Measurements from ENCODE around the gene TMCO6. TPM values are rescaled to one million over a fixed set of nuclear protein-coding genes. Genes with fewer than 3 reads are reported as not detected.

The TMCO6 gene
- total RNA-seq, 2 donors from 2014 or later: 22.9 to 30.6 TPM

DNA sequence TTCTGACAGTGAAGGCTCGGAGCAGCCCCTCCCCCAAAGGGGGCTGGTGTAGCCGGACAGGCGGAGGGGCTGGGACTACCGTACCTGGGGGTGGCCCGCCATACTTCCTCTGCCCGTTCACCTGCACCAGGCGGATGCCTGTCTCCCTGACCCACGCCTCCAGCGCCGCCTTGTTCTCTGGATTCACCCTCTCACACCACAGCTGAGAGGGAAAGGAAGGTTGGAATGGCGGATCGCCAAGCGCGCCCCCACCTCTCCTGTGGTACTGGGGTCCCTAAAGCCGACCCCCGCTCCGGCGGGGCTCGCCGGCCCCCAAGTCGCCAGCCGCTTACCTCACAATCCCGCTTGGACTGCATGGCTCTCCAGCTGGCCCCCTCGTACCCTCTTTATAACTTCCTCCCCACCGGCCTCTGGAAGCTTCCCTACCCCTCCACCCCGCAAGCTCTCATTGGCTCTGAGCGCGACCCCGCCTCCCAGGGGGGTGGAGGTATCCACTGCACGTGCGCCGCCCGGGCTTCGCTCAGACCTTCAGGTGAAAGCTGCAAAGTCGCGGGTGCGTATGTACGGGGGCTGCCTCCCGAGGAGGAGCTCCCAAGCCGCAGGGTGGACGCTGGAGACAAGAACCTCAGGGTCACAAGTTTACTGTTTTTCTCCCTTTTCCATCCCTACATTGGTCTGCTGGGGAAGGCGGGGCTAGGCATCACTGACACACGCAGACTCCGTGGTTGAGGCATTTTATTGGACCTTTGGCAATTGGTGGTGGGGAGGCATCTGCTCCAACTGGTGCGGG lies 34.1 kb downstream of the TMCO6 start, which contains the start of gene DND1:
Gene DND1 (minus strand): TSS at position 390 of the 790 bp plus-strand sequence. CDS start 34 bp downstream, at position 356.
- Mint-ChIP-seq H3K36me3 (ENCODE audit: low read depth) (peaks cover 97% of the 10 kb centered on the region), H3K4me3 (no peak within 1 kb of the TSS), H3K4me1 (no peaks in the 10 kb centered on the region), H3K27me3 (no peaks in the 10 kb centered on the region), H3K27ac (no peak within 1 kb of the TSS), H3K9me3 (no peaks in the 10 kb centered on the region)
- ATAC-seq (replicated peaks): no peak

DNA sequence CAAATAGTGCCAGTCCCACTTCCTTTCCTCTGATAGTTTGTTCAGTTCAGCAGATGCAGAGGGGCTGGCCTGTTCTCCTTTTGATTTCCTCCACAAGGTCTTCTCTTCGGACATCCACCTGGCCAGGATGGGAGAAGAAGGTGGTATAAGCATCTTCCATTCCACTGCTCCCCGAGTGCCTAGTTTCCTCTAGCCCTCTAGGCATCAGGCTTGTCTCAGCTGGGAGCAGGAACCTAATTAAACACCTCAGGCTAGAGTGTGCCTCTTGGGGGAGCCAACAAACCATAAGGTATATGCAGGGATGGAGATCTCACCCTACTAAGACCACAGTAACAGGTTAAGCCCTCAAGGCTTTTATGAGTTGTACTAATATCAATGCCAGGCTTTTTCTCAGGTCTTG lies 35.0 kb downstream of the TMCO6 start:
- no peak overlapping the region for H3K27ac Mint-ChIP-seq
- H3K27me3 Mint-ChIP-seq: no peaks in the 10 kb centered on the region
- no peak overlapping the region for H3K4me3 Mint-ChIP-seq
- H3K36me3 Mint-ChIP-seq (ENCODE audit: low read depth): peaks cover 97% of the 10 kb centered on the region
- peak; percentile 40 for ATAC-seq (replicated peaks)
- no peaks in the 10 kb centered on the region for H3K4me1 Mint-ChIP-seq
- no peaks in the 10 kb centered on the region for H3K9me3 Mint-ChIP-seq

DNA sequence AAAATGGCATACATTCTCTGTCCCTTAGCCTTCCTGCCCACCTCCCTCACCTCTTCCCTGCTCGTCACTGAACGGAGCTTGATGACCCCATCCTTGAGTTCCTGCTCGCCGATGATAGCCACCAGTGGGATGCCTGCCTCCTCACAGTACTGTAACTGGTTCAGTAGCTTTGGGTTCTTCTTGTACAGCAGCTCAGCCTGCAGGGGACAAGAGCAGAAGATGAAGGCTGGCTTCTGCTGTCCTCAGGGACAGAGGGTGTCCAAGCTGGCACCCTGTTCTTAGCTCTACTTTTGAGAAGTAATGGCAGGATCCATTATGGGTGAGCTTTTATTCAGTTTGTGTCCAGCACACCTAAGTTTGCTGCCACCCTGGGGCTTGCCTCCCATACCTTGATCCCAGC lies 35.4 kb downstream of the TMCO6 start:
- no peaks in the 10 kb centered on the region for H3K27me3 Mint-ChIP-seq
- H3K36me3 Mint-ChIP-seq (ENCODE audit: low read depth): peaks cover 97% of the 10 kb centered on the region
- no peak overlapping the region for H3K27ac Mint-ChIP-seq
- H3K4me1 Mint-ChIP-seq: no peaks in the 10 kb centered on the region
- H3K4me3 Mint-ChIP-seq: no peak overlapping the region
- H3K9me3 Mint-ChIP-seq: no peaks in the 10 kb centered on the region
- ATAC-seq (replicated peaks): no peak

DNA sequence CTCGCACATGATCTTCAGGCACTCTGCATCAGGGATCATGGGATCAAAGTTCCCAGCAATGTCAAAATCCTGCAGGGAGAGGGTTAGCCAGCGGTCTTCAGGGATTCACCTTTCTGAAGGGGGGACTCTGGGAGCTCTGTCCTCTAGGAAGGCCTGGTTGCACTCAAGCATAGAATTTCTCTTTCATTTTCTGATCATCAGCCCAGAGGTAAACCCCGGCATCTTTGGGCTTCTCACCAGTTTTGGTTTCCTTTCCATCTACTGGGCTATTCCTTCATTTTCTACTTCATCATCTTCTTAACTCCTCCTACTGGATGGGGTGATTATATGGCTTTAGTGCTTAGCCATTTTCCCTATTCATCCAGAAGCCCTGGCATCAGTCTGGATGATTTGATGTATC lies 38.7 kb downstream of the TMCO6 start:
- Mint-ChIP-seq H3K9me3 (no peaks in the 10 kb centered on the region), H3K4me3 (no peak overlapping the region), H3K36me3 (ENCODE audit: low read depth) (peaks cover 95% of the 10 kb centered on the region), H3K27me3 (no peaks in the 10 kb centered on the region), H3K4me1 (no peaks in the 10 kb centered on the region), H3K27ac (peak overlapping the region; percentile 73)
- ATAC-seq (replicated peaks): no peak

DNA sequence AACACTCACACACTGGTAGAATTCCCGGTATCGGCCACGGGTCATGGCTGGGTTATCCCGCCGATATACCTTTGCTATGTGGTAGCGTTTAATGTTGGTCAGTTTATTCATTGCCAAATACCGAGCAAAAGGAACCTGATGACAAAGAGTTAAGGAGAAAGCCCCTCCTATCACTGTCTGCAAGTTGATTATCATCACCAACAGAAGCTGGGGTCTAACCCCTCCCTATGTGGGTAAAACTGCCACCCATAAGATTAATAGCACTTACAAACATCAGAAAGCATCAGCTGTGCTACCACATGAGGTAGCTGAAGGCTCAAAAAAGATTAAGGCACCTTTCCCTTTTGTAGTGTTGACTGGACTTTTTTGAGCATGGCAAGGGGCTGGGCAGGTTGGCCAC lies 39.7 kb downstream of the TMCO6 start:
- no peak overlapping the region for H3K4me3 Mint-ChIP-seq
- H3K9me3 Mint-ChIP-seq: no peaks in the 10 kb centered on the region
- no peaks in the 10 kb centered on the region for H3K27me3 Mint-ChIP-seq
- H3K4me1 Mint-ChIP-seq: no peaks in the 10 kb centered on the region
- no peak for ATAC-seq (replicated peaks)
- H3K27ac Mint-ChIP-seq: no peak overlapping the region
- peaks cover 95% of the 10 kb centered on the region for H3K36me3 Mint-ChIP-seq (ENCODE audit: low read depth)

DNA sequence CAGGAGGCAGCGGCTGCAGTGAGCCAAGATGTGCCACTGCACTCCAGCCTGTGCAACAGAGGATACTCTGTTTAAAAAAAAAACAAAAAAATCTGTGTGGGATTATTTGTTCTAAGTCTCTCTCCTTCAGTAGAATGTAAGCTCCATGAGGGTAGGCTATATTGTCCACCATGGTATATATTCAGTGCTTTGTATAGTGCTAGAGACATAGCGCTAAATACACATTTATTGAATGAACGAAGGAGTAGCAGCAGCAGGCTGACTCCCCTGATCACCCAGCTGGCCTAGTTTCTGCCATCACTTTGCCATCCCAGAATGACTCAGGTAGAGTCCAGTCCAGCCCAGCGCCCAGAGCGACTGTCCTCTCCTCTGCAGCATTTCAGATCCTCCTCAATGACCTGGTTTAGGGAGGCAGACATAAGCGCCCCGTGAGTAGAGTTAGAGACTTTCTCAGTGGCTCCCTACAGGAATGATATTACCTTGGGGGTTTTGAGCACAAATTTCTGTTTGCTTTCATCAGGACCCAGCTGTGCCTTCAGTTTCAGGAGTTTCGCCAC lies 51.2 kb downstream of the TMCO6 start:
- Mint-ChIP-seq H3K4me3 (peak overlapping the region; percentile 99), H3K36me3 (ENCODE audit: low read depth) (peaks cover 92% of the 10 kb centered on the region), H3K27me3 (no peaks in the 10 kb centered on the region), H3K27ac (peak overlapping the region; percentile 97), H3K9me3 (no peaks in the 10 kb centered on the region), H3K4me1 (peaks cover 13% of the 10 kb centered on the region)
- ATAC-seq (replicated peaks): peak; percentile 25

DNA sequence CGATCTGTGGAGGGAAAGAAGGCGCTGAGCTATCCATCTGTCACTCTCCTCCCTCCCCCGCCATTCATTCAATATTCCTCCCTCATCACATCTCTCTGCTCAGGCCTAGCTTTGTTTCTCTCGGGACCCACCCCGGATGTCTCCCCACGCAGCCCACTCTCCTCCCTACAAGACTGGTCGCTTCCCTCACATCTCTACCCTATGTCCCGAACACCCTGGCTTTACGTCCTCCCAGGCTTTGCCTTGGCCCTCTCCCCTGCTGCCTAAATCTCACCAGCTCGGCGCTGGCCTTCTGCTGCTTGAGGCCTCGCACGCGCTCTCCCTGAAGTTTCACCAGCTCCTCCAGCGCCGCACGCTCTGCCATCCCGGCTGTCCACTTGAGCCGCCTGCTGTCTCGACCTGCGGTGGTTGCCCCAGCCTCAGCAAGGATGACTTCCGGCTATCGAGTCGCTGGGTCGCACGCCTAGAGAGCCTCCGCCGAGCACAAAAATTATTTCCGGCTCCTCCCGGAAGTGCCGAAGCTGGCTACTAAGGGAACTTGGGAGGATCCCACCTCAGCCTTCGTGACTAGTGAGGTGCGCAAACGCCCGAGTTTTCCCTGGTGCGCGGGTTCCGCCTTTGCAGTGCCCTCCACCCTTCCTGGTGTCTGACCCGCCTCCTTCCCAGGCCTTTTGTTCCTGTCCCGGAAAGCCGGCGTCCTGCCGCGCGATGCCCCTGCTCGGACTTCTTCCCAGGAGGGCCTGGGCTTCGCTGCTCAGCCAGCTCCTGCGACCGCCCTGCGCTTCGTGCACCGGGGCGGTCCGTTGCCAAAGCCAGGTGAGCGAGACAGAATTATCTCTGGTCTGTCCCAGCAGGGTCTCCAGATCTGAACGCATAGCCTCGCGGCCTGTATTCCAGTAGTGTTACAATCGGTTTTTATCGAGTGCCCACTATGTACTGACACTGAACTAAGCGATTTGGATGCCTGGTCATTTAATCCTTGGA lies 52.0 kb downstream of the TMCO6 start, which contains the start of the genes HARS1 and HARS2:
Gene HARS1 (minus strand): TSS at position 430 of the 984 bp plus-strand sequence. CDS start 66 bp downstream, at position 364.
Gene HARS2 (plus strand): TSS at position 515 of the 984 bp plus-strand sequence. CDS start 194 bp downstream, at position 709.
- Mint-ChIP-seq H3K27ac (peak within 1 kb of the TSS; percentile 97), H3K4me1 (peaks cover 18% of the 10 kb centered on the region), H3K36me3 (ENCODE audit: low read depth) (peaks cover 92% of the 10 kb centered on the region), H3K4me3 (peak within 1 kb of the TSS; percentile 99), H3K9me3 (no peaks in the 10 kb centered on the region), H3K27me3 (no peaks in the 10 kb centered on the region)
- ATAC-seq (replicated peaks): peak; percentile 95

DNA sequence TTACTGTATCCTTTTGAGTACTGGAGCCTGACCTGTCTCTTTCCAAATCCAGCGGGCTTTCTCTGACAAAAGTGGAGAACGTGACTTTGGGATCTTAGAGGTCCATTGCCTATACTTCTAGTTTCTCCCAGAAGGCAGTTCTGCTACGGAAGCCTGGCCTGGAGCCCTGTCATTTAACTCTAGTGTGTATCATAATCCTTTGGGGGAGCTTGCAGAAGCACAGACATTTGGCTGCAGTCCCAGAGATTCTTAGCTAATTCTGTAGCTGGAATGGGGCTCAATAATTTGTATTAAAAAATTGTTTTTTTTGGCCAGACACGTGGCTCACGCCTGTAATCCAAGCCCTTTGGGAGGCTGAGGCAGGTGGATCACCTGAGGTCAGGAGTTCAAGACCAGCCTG lies 55.0 kb downstream of the TMCO6 start:
- no peaks in the 10 kb centered on the region for H3K9me3 Mint-ChIP-seq
- H3K27ac Mint-ChIP-seq: no peak overlapping the region
- ATAC-seq (replicated peaks): no peak
- peaks cover 92% of the 10 kb centered on the region for H3K36me3 Mint-ChIP-seq (ENCODE audit: low read depth)
- no peaks in the 10 kb centered on the region for H3K27me3 Mint-ChIP-seq
- no peak overlapping the region for H3K4me3 Mint-ChIP-seq
- peaks cover 18% of the 10 kb centered on the region for H3K4me1 Mint-ChIP-seq

Other genes with a start within 250 kb of the TMCO6 start
- 100 to 1,000 TPM in 1 of 2 donors, 10 to 100 TPM in 1; 94.5 to 119 TPM for gene ANKHD1, start 237.6 kb upstream of the TMCO6 start, total RNA-seq
- 10 to 100 TPM in 1 of 2 donors, 1 to 10 TPM in 1; 8.9 to 11.8 TPM for gene EIF4EBP3, start 91.8 kb upstream of the TMCO6 start, total RNA-seq
- 10 to 100 TPM; 32.3 to 39.1 TPM for gene SRA1, start 82.0 kb upstream of the TMCO6 start, total RNA-seq
- 10 to 100 TPM; 20.5 to 56.6 TPM for gene APBB3, start 74.9 kb upstream of the TMCO6 start, total RNA-seq
- gene SLC35A4, start 74.6 kb upstream of the TMCO6 start, total RNA-seq: 10 to 100 TPM; 56.0 to 89.6 TPM
- gene CD14, start 6.3 kb upstream of the TMCO6 start, total RNA-seq: under 1 TPM; 0.32 to 0.39 TPM
- gene NDUFA2, start 8.2 kb downstream of the TMCO6 start, total RNA-seq: 10 to 100 TPM; 48.1 to 63.9 TPM
- 10 to 100 TPM; 76.9 to 85.8 TPM for gene IK, start 8.4 kb downstream of the TMCO6 start, total RNA-seq
- gene WDR55, start 25.5 kb downstream of the TMCO6 start, total RNA-seq: 10 to 100 TPM; 38.8 TPM
- gene DND1, start 34.1 kb downstream of the TMCO6 start, total RNA-seq: 1 to 10 TPM; 3.0 to 3.4 TPM
- gene HARS1, start 51.9 kb downstream of the TMCO6 start, total RNA-seq: 100 to 1,000 TPM in 1 of 2 donors, 10 to 100 TPM in 1; 82.2 to 103 TPM
- gene HARS2, start 52.0 kb downstream of the TMCO6 start, total RNA-seq: 10 to 100 TPM; 24.7 to 30.2 TPM
- gene ZMAT2, start 61.0 kb downstream of the TMCO6 start, total RNA-seq: 10 to 100 TPM; 47.5 to 58.0 TPM
- gene PCDHA1, start 146.7 kb downstream of the TMCO6 start, total RNA-seq: not detected
- not detected for gene PCDHA2, start 155.4 kb downstream of the TMCO6 start, total RNA-seq
- not detected for gene PCDHA3, start 161.6 kb downstream of the TMCO6 start, total RNA-seq
- not detected for gene PCDHA4, start 167.6 kb downstream of the TMCO6 start, total RNA-seq
- gene PCDHA5, start 182.2 kb downstream of the TMCO6 start, total RNA-seq: not detected
- not detected for gene PCDHA6, start 188.5 kb downstream of the TMCO6 start, total RNA-seq
- not detected for gene PCDHA7, start 194.8 kb downstream of the TMCO6 start, total RNA-seq
- not detected for gene PCDHA8, start 201.7 kb downstream of the TMCO6 start, total RNA-seq
- not detected for gene PCDHA9, start 208.9 kb downstream of the TMCO6 start, total RNA-seq
- not detected for gene PCDHA10, start 216.4 kb downstream of the TMCO6 start, total RNA-seq
- not detected for gene PCDHA11, start 229.5 kb downstream of the TMCO6 start, total RNA-seq
- gene PCDHA12, start 235.9 kb downstream of the TMCO6 start, total RNA-seq: not detected
- not detected for gene PCDHA13, start 242.7 kb downstream of the TMCO6 start, total RNA-seq

Data from activated T-helper 17 cell treated with anti-CD3 and anti-CD28 coated beads, Interleukin-2, amount 50 U/mL, for 72 hours (primary cell).